ENCODE measurements around the gene NFYB. TPM values are rescaled to one million over a fixed set of nuclear protein-coding genes. Genes with fewer than 3 reads are reported as not detected.

NFYB gene
- total RNA-seq, 1 experiment from 2014 or later: 22.4 TPM

GRCh38 chr12:104108755-104109445 is 29.1 kb downstream of the NFYB start:
- Histone ChIP-seq H3K36me3 (ENCODE audit: control insufficient read depth in 1 of 2, insufficient read depth in 2 of 2, low read length in 2 of 2) (no peaks in the 10 kb centered on the region), H3K4me3 (replicated peaks in 1 of 2; ENCODE audit: low read depth in 1 of 2, low read length in 2 of 2) (no peak overlapping the region), H3K9me2 (ENCODE audit: insufficient read depth) (no peaks in the 10 kb centered on the region), H2AFZ (ENCODE audit: low read depth, low read length, poor library complexity, severe bottlenecking) (no peak overlapping the region), H3K79me2 (ENCODE audit: insufficient read depth, low read length) (no peaks in the 10 kb centered on the region), H3K4me2 (ENCODE audit: low read length) (no peak overlapping the region), H3K4me1 (ENCODE audit: control insufficient read depth in 1 of 2, insufficient read depth in 2 of 2, low read length in 2 of 2) (no peaks in the 10 kb centered on the region), H3K9me3 (ENCODE audit: control insufficient read depth in 1 of 2, insufficient read depth in 1 of 2, low read depth in 1 of 2, low read length in 2 of 2) (no peaks in the 10 kb centered on the region), H4K20me1 (ENCODE audit: insufficient read depth) (no peaks in the 10 kb centered on the region), H3K27me3 (ENCODE audit: insufficient read depth, low read length) (no peaks in the 10 kb centered on the region), H3K9ac (ENCODE audit: low read length) (no peak overlapping the region), H3K27ac (ENCODE audit: low read depth, low read length) (no peak overlapping the region)
- intact Hi-C loops (cut with micrococcal nuclease): loop anchor here (1.0 to 5.0 kb wide), 4 partner anchors 51 to 337 kb away; partner anchors contain the start of gene TDG
- POLR2A ChIA-PET: interaction anchor here (0.7 kb wide), 1 partner anchor 111 kb away, joined by 3 read pairs; no protein-coding TSS in a partner anchor
- TF ChIP-seq, protein P1, sequence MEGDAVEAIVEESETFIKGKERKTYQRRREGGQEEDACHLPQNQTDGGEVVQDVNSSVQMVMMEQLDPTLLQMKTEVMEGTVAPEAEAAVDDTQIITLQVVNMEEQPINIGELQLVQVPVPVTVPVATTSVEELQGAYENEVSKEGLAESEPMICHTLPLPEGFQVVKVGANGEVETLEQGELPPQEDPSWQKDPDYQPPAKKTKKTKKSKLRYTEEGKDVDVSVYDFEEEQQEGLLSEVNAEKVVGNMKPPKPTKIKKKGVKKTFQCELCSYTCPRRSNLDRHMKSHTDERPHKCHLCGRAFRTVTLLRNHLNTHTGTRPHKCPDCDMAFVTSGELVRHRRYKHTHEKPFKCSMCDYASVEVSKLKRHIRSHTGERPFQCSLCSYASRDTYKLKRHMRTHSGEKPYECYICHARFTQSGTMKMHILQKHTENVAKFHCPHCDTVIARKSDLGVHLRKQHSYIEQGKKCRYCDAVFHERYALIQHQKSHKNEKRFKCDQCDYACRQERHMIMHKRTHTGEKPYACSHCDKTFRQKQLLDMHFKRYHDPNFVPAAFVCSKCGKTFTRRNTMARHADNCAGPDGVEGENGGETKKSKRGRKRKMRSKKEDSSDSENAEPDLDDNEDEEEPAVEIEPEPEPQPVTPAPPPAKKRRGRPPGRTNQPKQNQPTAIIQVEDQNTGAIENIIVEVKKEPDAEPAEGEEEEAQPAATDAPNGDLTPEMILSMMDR (IDR thresholded peaks at IDR 0.05 in 2 of 3, conservative IDR thresholded peaks at IDR 0.05 in 1 of 3; ENCODE audit: borderline replicate concordance in 1 of 3, insufficient read depth in 1 of 3, low read depth in 2 of 3, low read length in 2 of 3): peak; percentile 87 to 94 (median 93)
- TF ChIP-seq YY1 (IDR thresholded peaks at IDR 0.05; ENCODE audit: extremely low read depth, insufficient replicate concordance, low read depth, low read length) (peak; percentile 22), RAD21 (IDR thresholded peaks at IDR 0.05; ENCODE audit: low read depth) (peak; percentile 86), ATF3 (IDR thresholded peaks at IDR 0.05) (no peak), POLR2AphosphoS5 (IDR thresholded peaks at IDR 0.05; ENCODE audit: low read depth, low read length) (no peak), ZNF274 (IDR thresholded peaks at IDR 0.05; ENCODE audit: low read depth, low read length) (no peak)
- peak; percentile 98 for ATAC-seq
- CTCF ChIA-PET: interaction anchor here (0.6 to 2.0 kb wide), 20 partner anchors 10 to 483 kb away, joined by 3 to 29 read pairs (median 4); partner anchors contain the start of genes NFYB and TDG
- DNase-seq (ENCODE audit: low read depth, low spot score): peak; percentile 75
- BruUV-seq (replicated peaks): no TSS peak
- RAD21 ChIA-PET (ENCODE audit: low non-redundant PET in 1 of 2, low total read pairs in 2 of 2, uncharacterized antibody in 2 of 2, unreplicated experiment in 2 of 2): interaction anchor here (0.8 to 1.4 kb wide), 4 partner anchors 51 to 225 kb away, joined by 3 to 4 read pairs (median 4); no protein-coding TSS in a partner anchor
